BJ (cell line): ENCODE data around the gene IGF2BP1. TPM values are rescaled to one million over a fixed set of nuclear protein-coding genes. Genes with fewer than 3 reads are reported as not detected.

Experiments
- CTCF ChIA-PET: fragments of 350-600 bp; formaldehyde crosslinking; extraction: SDS; loops from one replicate; lab custom pipeline; 2021; ENCODE audit warnings: antibody characterized with exemption, inconsistent platforms; lab: Yijun Ruan, JAX
- POLR2A ChIA-PET: fragments of 300-600 bp; sonication (Branson Sonifier 250); formaldehyde crosslinking; extraction: SDS; loops from one replicate; lab custom pipeline; 2021; ENCODE audit warnings: antibody characterized with exemption; lab: Charles Lee
- DNase-seq: peaks from one replicate; pipeline ENCODE4 v3.0.0-alpha.2; 2011; ENCODE audit warnings: low read depth
- H3K27me3 ChIP-seq: 2 replicates; pipeline ENCODE4 v1.6.0; 2011; ENCODE audit warnings: low read length; ENCODE audit not compliant: control insufficient read depth, insufficient read depth
- H3K36me3 ChIP-seq: 2 replicates; pipeline ENCODE4 v1.5.1; 2011; ENCODE audit warnings: low read length; ENCODE audit not compliant: control insufficient read depth, insufficient read depth
- H3K4me3 ChIP-seq: 2 replicates; pipeline ENCODE4 v1.5.1; 2011; ENCODE audit warnings: low read depth, mild to moderate bottlenecking, control low read depth, low read length
- CTCF ChIP-seq: IDR thresholded peaks from 2 replicates; pipeline ENCODE4 v1.5.1; 2011; ENCODE audit warnings: low read depth, mild to moderate bottlenecking, control low read depth, inconsistent platforms, low read length, moderate library complexity; ENCODE audit not compliant: insufficient read depth
- polyA plus RNA-seq: library from polyadenylated mRNA; depleted of rRNA; stranded (reverse); fragments of >200 nt; gene quantifications from 2 replicates; pipeline ENCODE4 v1.2.3, GENCODE V29; 2011

The IGF2BP1 gene
- polyA plus RNA-seq, 1 experiment = 5.3 TPM

GRCh38 chr17:49018748-49019147 lies 21.6 kb downstream of the IGF2BP1 start:
- DNase-seq = no peak

GRCh38 chr17:49020609-49021008 lies 23.4 kb downstream of the IGF2BP1 start:
- DNase-seq = no peak
- Histone ChIP-seq H3K36me3 (no peaks in the 10 kb centered on the region), H3K4me3 (no peak overlapping the region), H3K27me3 (peaks cover 2% of the 10 kb centered on the region; the same call in 1 of the 2 replicates)
- POLR2A ChIA-PET = interaction anchor here (0.5 kb wide), 1 partner anchor 16 kb away, joined by 3 read pairs; no protein-coding TSS in a partner anchor
- TF ChIP-seq CTCF = no peak
- CTCF ChIA-PET = interaction anchor here (1.2 to 2.3 kb wide), 5 partner anchors 11 to 136 kb away, joined by 3 to 18 read pairs (median 6); no protein-coding TSS in a partner anchor

More at GRCh38 chr17:49018748-49019147, 21.6 kb downstream of the IGF2BP1 start:
- Histone ChIP-seq H3K36me3 (no peaks in the 10 kb centered on the region), H3K4me3 (no peak overlapping the region), H3K27me3 (peaks cover 4% of the 10 kb centered on the region)
- POLR2A ChIA-PET = no interaction called here
- CTCF ChIA-PET = interaction anchor here (1.1 kb wide), 2 partner anchors 14 to 19 kb away, joined by 3 to 5 read pairs; no protein-coding TSS in a partner anchor
- TF ChIP-seq CTCF = no peak

- H3K27me3 ChIP-seq = peaks cover 2% of the 10 kb centered on the region; the same call in 1 of the 2 replicates
- TF ChIP-seq CTCF = no peak
- ChIA-PET CTCF (interaction anchor here (1.0 to 2.3 kb wide), 6 partner anchors 10 to 297 kb away, joined by 3 to 18 read pairs (median 5); no protein-coding TSS in a partner anchor), POLR2A (no interaction called here)
- no peak for DNase-seq
- no peak overlapping the region for H3K4me3 ChIP-seq
- H3K36me3 ChIP-seq = no peaks in the 10 kb centered on the region
Measured at GRCh38 chr17:49021095-49021767, 24.0 kb downstream of the IGF2BP1 start.

- no peak for TF ChIP-seq CTCF
- no peaks in the 10 kb centered on the region for H3K36me3 ChIP-seq
- DNase-seq = no peak
- ChIA-PET POLR2A (no interaction called here), CTCF (interaction anchor here (1.0 to 2.3 kb wide), 4 partner anchors 9 to 298 kb away, joined by 3 to 18 read pairs (median 6); no protein-coding TSS in a partner anchor)
- H3K27me3 ChIP-seq = no peaks in the 10 kb centered on the region; the same call in 1 of the 2 replicates
- H3K4me3 ChIP-seq = no peak overlapping the region
Measured at GRCh38 chr17:49021768-49022103, 24.6 kb downstream of the IGF2BP1 start.

- no peak overlapping the region for H3K4me3 ChIP-seq
- no peak for DNase-seq
- no peaks in the 10 kb centered on the region for H3K36me3 ChIP-seq
- POLR2A ChIA-PET = no interaction called here
- no peak for TF ChIP-seq CTCF
- CTCF ChIA-PET = interaction anchor here (1.9 to 2.3 kb wide), 2 partner anchors 10 to 15 kb away, joined by 7 to 18 read pairs; no protein-coding TSS in a partner anchor
- H3K27me3 ChIP-seq = no peaks in the 10 kb centered on the region; the same call in 1 of the 2 replicates
Measured at GRCh38 chr17:49022391-49022941, 25.3 kb downstream of the IGF2BP1 start.
